GM18517 (cell line): ENCODE measurements around the gene COL28A1.
"Not testable (repeated sequence)": the region's sequence is repeated elsewhere in the genome, so short reads cannot be mapped to it uniquely, and the experiment has no call there.

Experiments used
- ATAC-seq: cut with Tn5 transposase; IDR thresholded peaks from one replicate; pipeline ENCODE4 v1.9.1; 2021; ENCODE audit warnings: mild to moderate bottlenecking, moderate library complexity; ENCODE audit not compliant: unreplicated experiment

The COL28A1 gene

GRCh38 chr7:7519528-7519927, 16.1 kb downstream of the COL28A1 start:
- ATAC-seq = no peak

- ATAC-seq = no peak
Observed at GRCh38 chr7:7519056-7519455, 16.6 kb downstream of the COL28A1 start.

GRCh38 chr7:7517754-7518153, 17.9 kb downstream of the COL28A1 start:
- ATAC-seq = no peak

- no peak for ATAC-seq
Observed at GRCh38 chr7:7516662-7517061, 19.0 kb downstream of the COL28A1 start.

GRCh38 chr7:7516156-7516555, 19.5 kb downstream of the COL28A1 start:
- ATAC-seq = no peak

GRCh38 chr7:7512861-7513597, 22.6 kb downstream of the COL28A1 start:
- no peak for ATAC-seq

GRCh38 chr7:7510794-7511193, 24.9 kb downstream of the COL28A1 start:
- no peak for ATAC-seq

- no peak for ATAC-seq
Observed at GRCh38 chr7:7505915-7506314, 29.8 kb downstream of the COL28A1 start.

- no peak for ATAC-seq
Observed at GRCh38 chr7:7504910-7505704, 30.6 kb downstream of the COL28A1 start.

GRCh38 chr7:7499892-7500291, 35.8 kb downstream of the COL28A1 start:
- ATAC-seq = no peak

GRCh38 chr7:7498856-7499255, 36.8 kb downstream of the COL28A1 start:
- no peak for ATAC-seq

GRCh38 chr7:7496311-7496710, 39.4 kb downstream of the COL28A1 start:
- ATAC-seq = no peak

- ATAC-seq = no peak
Observed at GRCh38 chr7:7495171-7495570, 40.5 kb downstream of the COL28A1 start.

- no peak for ATAC-seq
Observed at GRCh38 chr7:7491044-7491443, 44.6 kb downstream of the COL28A1 start.

GRCh38 chr7:7490003-7490402, 45.7 kb downstream of the COL28A1 start:
- no peak for ATAC-seq

GRCh38 chr7:7489546-7489945, 46.1 kb downstream of the COL28A1 start:
- ATAC-seq = no peak

GRCh38 chr7:7486362-7486761, 49.3 kb downstream of the COL28A1 start:
- no peak for ATAC-seq

GRCh38 chr7:7484072-7484471, 51.6 kb downstream of the COL28A1 start:
- ATAC-seq = no peak

GRCh38 chr7:7481802-7482201, 53.9 kb downstream of the COL28A1 start:
- no peak for ATAC-seq

- no peak for ATAC-seq
Observed at GRCh38 chr7:7479275-7479805, 56.3 kb downstream of the COL28A1 start.

GRCh38 chr7:7478569-7478968, 57.1 kb downstream of the COL28A1 start:
- no peak for ATAC-seq

GRCh38 chr7:7477641-7478040, 58.0 kb downstream of the COL28A1 start:
- not testable (repeated sequence) for ATAC-seq
